PC-3 (cell line): ENCODE measurements around the gene TBX10.

Source experiments
- CTCF ChIP-seq: fragments of 300-600 bp; sonication (generic); conservative IDR thresholded peaks from 2 replicates; pipeline ENCODE4 v1.5.1; 2017; ENCODE audit warnings: antibody characterized with exemption, low read depth, mild to moderate bottlenecking, low read length
- EZH2 ChIP-seq: fragments of 300-600 bp; sonication (generic); IDR thresholded peaks from one replicate; pipeline ENCODE4 v1.6.1; 2017; ENCODE audit warnings: antibody characterized with exemption, mild to moderate bottlenecking, low read length; ENCODE audit not compliant: unreplicated experiment

- TF ChIP-seq CTCF = no peak
- no peak for TF ChIP-seq EZH2
Measured at GRCh38 chr11:67634366-67635230, 5.0 kb downstream of the TBX10 start.
